HepG2 (cell line): ENCODE results near the gene NRSN2. TPM values are rescaled to one million over a fixed set of nuclear protein-coding genes. Genes with fewer than 3 reads are reported as not detected.
A peak's percentile ranks its signal among the peaks of the same experiment; 100 is the strongest.

ENCODE experiments used
- GZF1 ChIP-seq: sonication (generic); formaldehyde crosslinking; IDR thresholded peaks from 2 replicates; pipeline ENCODE4 v1.5.1; 2020; ENCODE audit warnings: mild to moderate bottlenecking, missing genetic modification reagents
- HMGA1 ChIP-seq: sonication (generic); formaldehyde crosslinking; conservative IDR thresholded peaks from 2 replicates; pipeline ENCODE4 v1.4.0; 2020; ENCODE audit warnings: missing genetic modification reagents
- KLF6 ChIP-seq: IDR thresholded peaks from 2 replicates; pipeline ENCODE4 v1.8.0; 2016; ENCODE audit warnings: missing biosample characterization, missing genetic modification reagents
- TBP ChIP-seq: sonication (generic); formaldehyde crosslinking; IDR thresholded peaks from 2 replicates; pipeline ENCODE4 v1.5.0; 2020; ENCODE audit warnings: missing genetic modification reagents
- U2AF1 ChIP-seq: fragments of 200-400 bp; formaldehyde crosslinking; optimal IDR thresholded peaks from 2 replicates; pipeline ENCODE3; 2017; ENCODE audit warnings: mild to moderate bottlenecking, low read depth, low read length
- ZNF138 ChIP-seq: sonication (generic); formaldehyde crosslinking; IDR thresholded peaks from 2 replicates; pipeline ENCODE4 v1.5.0; 2020; ENCODE audit warnings: mild to moderate bottlenecking, low read depth, missing genetic modification reagents
- ZNF34 ChIP-seq: sonication (generic); formaldehyde crosslinking; IDR thresholded peaks from 2 replicates; pipeline ENCODE4 v1.4.0; 2020; ENCODE audit warnings: mild to moderate bottlenecking, missing genetic modification reagents, borderline replicate concordance
- ZNF605 ChIP-seq: sonication (generic); formaldehyde crosslinking; IDR thresholded peaks from 2 replicates; pipeline ENCODE4 v1.8.0; 2022; ENCODE audit warnings: mild to moderate bottlenecking, missing genetic modification reagents
- polyA plus RNA-seq, 8 experiments: library from polyadenylated mRNA; depleted of rRNA in 3 of 8; stranded (reverse) in 7 of 8; unstranded in 1 of 8; fragments of >200 nt; fragmentation: Illumina TruSeq in 4 of 8; extraction: Trizol in 4 of 8; gene quantifications; 2 replicates each; pipeline versions ENCODE4 v1.2.1 to v1.2.3, GENCODE V29; 2011 to 2016; ENCODE audit warnings: low read depth in 4 of 8, missing spikeins in 1 of 8, mixed read lengths in 1 of 8; ENCODE audit not compliant: insufficient read depth in 1 of 8
- total RNA-seq, 5 experiments: library from RNA; depleted of rRNA; stranded (reverse); fragments of >200 nt; fragmentation: Illumina TruSeq; extraction: Trizol; gene quantifications; 2 replicates each; pipeline ENCODE4 v1.2.3, GENCODE V29; 2016; ENCODE audit warnings: low read depth in 1 of 5
- TF ChIP-seq, protein P1 (sequence below): sonication (generic); formaldehyde crosslinking; IDR thresholded peaks from 2 replicates; pipeline ENCODE4 v1.4.0; 2020; ENCODE audit warnings: missing genetic modification reagents, mild to moderate bottlenecking, borderline replicate concordance
- TF ChIP-seq, protein P2 (sequence below): sonication (generic); formaldehyde crosslinking; IDR thresholded peaks from 2 replicates; pipeline ENCODE4 v1.5.0; 2020; ENCODE audit warnings: mild to moderate bottlenecking, missing genetic modification reagents
- TF ChIP-seq, protein P3 (sequence below): sonication (generic); formaldehyde crosslinking; conservative IDR thresholded peaks from 2 replicates; pipeline ENCODE4 v1.4.0; 2020; ENCODE audit warnings: missing genetic modification reagents
- TF ChIP-seq, protein P4 (sequence below): sonication (generic); formaldehyde crosslinking; IDR thresholded peaks from 2 replicates; pipeline ENCODE4 v1.9.0; 2021; ENCODE audit warnings: missing genetic modification reagents, mild to moderate bottlenecking, borderline replicate concordance
- TF ChIP-seq, protein P5 (sequence below): sonication (generic); formaldehyde crosslinking; IDR thresholded peaks from 2 replicates; pipeline ENCODE4 v1.5.1; 2020; ENCODE audit warnings: mild to moderate bottlenecking, missing genetic modification reagents, borderline replicate concordance

The NRSN2 gene
- total and polyA plus RNA-seq, 2 of the 13 experiments (the other 11 are each of a cell fraction or from before 2014, with no cell fraction given): 32.3 to 49.4 TPM

DNA sequence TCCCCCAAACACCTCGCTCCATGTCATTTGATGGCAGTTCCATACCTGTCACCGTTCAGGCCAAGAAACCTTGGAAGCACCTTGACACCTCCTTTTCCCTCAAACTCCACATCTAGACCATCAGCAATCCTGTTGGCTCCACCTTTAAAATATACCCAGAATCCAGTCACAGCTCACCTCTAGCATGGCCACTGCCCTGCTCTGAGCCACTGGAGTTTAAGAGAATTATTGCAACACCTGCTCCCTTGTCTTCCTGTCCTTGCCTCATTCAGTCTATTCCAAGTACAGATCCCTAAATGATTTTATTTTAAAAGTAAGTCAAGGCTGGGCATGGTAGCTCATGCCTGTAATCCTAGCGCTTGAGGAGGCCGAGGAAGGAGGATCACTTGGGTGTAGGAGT is 22.0 kb downstream of the NRSN2 start (continued):
- TF ChIP-seq, protein P1, sequence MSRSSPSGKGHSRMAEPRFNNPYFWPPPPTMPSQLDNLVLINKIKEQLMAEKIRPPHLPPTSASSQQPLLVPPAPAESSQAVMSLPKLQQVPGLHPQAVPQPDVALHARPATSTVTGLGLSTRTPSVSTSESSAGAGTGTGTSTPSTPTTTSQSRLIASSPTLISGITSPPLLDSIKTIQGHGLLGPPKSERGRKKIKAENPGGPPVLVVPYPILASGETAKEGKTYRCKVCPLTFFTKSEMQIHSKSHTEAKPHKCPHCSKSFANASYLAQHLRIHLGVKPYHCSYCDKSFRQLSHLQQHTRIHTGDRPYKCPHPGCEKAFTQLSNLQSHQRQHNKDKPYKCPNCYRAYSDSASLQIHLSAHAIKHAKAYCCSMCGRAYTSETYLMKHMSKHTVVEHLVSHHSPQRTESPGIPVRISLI (CRISPR knock-in tag): no peak; the same call in 1 of the 2 replicates
- TF ChIP-seq, protein P2, sequence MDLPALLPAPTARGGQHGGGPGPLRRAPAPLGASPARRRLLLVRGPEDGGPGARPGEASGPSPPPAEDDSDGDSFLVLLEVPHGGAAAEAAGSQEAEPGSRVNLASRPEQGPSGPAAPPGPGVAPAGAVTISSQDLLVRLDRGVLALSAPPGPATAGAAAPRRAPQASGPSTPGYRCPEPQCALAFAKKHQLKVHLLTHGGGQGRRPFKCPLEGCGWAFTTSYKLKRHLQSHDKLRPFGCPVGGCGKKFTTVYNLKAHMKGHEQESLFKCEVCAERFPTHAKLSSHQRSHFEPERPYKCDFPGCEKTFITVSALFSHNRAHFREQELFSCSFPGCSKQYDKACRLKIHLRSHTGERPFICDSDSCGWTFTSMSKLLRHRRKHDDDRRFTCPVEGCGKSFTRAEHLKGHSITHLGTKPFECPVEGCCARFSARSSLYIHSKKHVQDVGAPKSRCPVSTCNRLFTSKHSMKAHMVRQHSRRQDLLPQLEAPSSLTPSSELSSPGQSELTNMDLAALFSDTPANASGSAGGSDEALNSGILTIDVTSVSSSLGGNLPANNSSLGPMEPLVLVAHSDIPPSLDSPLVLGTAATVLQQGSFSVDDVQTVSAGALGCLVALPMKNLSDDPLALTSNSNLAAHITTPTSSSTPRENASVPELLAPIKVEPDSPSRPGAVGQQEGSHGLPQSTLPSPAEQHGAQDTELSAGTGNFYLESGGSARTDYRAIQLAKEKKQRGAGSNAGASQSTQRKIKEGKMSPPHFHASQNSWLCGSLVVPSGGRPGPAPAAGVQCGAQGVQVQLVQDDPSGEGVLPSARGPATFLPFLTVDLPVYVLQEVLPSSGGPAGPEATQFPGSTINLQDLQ (CRISPR knock-in tag): no peak
- TF ChIP-seq HMGA1 (CRISPR knock-in tag) (no peak), TBP (CRISPR knock-in tag) (no peak), ZNF34 (no peak), ZNF138 (CRISPR knock-in tag) (peak; percentile 47; the same call in 1 of the 2 replicates), KLF6 (CRISPR knock-in tag) (no peak), GZF1 (CRISPR knock-in tag) (no peak), ZNF605 (CRISPR knock-in tag) (no peak; the same call in 1 of the 2 replicates), U2AF1 (no peak)
- TF ChIP-seq, protein P3, sequence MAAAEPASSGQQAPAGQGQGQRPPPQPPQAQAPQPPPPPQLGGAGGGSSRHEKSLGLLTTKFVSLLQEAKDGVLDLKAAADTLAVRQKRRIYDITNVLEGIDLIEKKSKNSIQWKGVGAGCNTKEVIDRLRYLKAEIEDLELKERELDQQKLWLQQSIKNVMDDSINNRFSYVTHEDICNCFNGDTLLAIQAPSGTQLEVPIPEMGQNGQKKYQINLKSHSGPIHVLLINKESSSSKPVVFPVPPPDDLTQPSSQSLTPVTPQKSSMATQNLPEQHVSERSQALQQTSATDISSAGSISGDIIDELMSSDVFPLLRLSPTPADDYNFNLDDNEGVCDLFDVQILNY (CRISPR knock-in tag): no peak
- TF ChIP-seq, protein P4, sequence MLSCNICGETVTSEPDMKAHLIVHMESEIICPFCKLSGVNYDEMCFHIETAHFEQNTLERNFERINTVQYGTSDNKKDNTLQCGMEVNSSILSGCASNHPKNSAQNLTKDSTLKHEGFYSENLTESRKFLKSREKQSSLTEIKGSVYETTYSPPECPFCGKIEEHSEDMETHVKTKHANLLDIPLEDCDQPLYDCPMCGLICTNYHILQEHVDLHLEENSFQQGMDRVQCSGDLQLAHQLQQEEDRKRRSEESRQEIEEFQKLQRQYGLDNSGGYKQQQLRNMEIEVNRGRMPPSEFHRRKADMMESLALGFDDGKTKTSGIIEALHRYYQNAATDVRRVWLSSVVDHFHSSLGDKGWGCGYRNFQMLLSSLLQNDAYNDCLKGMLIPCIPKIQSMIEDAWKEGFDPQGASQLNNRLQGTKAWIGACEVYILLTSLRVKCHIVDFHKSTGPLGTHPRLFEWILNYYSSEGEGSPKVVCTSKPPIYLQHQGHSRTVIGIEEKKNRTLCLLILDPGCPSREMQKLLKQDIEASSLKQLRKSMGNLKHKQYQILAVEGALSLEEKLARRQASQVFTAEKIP (CRISPR knock-in tag): no peak
- TF ChIP-seq, protein P5, sequence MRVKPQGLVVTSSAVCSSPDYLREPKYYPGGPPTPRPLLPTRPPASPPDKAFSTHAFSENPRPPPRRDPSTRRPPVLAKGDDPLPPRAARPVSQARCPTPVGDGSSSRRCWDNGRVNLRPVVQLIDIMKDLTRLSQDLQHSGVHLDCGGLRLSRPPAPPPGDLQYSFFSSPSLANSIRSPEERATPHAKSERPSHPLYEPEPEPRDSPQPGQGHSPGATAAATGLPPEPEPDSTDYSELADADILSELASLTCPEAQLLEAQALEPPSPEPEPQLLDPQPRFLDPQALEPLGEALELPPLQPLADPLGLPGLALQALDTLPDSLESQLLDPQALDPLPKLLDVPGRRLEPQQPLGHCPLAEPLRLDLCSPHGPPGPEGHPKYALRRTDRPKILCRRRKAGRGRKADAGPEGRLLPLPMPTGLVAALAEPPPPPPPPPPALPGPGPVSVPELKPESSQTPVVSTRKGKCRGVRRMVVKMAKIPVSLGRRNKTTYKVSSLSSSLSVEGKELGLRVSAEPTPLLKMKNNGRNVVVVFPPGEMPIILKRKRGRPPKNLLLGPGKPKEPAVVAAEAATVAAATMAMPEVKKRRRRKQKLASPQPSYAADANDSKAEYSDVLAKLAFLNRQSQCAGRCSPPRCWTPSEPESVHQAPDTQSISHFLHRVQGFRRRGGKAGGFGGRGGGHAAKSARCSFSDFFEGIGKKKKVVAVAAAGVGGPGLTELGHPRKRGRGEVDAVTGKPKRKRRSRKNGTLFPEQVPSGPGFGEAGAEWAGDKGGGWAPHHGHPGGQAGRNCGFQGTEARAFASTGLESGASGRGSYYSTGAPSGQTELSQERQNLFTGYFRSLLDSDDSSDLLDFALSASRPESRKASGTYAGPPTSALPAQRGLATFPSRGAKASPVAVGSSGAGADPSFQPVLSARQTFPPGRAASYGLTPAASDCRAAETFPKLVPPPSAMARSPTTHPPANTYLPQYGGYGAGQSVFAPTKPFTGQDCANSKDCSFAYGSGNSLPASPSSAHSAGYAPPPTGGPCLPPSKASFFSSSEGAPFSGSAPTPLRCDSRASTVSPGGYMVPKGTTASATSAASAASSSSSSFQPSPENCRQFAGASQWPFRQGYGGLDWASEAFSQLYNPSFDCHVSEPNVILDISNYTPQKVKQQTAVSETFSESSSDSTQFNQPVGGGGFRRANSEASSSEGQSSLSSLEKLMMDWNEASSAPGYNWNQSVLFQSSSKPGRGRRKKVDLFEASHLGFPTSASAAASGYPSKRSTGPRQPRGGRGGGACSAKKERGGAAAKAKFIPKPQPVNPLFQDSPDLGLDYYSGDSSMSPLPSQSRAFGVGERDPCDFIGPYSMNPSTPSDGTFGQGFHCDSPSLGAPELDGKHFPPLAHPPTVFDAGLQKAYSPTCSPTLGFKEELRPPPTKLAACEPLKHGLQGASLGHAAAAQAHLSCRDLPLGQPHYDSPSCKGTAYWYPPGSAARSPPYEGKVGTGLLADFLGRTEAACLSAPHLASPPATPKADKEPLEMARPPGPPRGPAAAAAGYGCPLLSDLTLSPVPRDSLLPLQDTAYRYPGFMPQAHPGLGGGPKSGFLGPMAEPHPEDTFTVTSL (CRISPR knock-in tag): no peak
